Embryonic facial prominence (tissue), 1 donor: ENCODE measurements around the gene AKR1D1.
"Not testable (repeated sequence)": the region's sequence is repeated elsewhere in the genome, so short reads cannot be mapped to it uniquely, and the experiment has no call there.

Experiments
- DNase-seq: peaks from one replicate; pipeline ENCODE4 v3.0.0-alpha.2; 2016; ENCODE audit errors: extremely low spot score

AKR1D1 gene

DNA sequence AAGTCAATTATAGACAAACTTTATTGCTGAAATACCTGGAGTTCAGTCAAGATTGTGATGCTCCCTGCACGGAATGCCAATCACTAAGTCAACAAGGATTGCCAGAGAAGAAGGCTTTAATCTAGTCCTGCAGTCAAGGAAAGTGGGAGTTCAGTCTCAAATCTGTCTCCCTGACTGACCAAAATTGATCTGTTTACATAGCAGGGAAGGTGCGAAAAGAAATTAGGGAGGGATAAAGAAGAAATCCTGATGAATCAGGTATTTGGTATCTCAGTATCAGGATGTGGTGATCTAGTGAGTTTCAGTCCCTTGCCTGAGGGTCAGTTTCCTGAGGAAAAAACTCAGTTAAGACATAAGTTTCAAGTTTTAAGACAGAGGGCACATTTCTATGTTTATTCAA lies 2.1 kb upstream of the AKR1D1 start:
- no peak for DNase-seq

- no peak for DNase-seq
Observed at GRCh38 chr7:138074540-138074939, 1.7 kb upstream of the AKR1D1 start.

GRCh38 chr7:138075350-138075749 lies 909 bp upstream of the AKR1D1 start:
- no peak for DNase-seq

DNA sequence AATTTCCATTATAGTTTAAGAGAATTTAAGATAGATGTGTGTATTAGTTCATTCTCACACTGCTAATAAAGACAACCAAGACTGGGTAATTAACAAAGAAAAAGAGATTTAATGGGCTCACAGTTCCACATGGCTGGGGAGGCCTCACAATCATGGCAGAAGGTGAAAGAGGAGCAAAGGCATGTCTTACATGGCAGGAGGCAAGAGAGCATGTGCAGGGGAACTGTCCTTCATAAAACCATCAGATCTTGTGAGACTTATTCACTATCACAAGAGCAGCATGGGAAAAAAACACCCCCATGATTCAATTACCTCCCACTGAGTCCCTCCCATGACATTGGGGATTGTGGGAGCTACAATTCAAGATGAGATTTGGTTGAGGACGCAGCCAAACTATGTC lies 473 bp upstream of the AKR1D1 start:
- not testable (repeated sequence) for DNase-seq

DNA sequence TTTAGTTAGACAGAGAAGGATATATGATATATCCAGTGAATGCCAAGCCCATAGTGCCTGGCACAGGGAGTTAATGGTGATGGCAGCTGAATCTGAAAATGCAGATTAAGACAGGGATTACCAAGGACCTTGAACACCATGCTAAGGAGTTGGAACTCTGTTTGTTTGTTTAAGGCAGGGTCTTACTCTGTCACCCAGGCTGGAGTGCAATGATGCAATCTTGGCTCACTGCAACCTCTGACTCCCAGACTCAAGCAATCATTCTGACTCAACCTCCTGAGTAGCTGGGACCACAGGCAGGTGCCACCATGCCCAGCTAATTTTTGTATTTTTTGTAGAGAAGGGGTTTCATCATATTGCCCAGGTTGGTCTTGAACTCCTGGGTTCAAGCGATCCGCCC lies 1.6 kb downstream of the AKR1D1 start:
- no peak for DNase-seq

DNA sequence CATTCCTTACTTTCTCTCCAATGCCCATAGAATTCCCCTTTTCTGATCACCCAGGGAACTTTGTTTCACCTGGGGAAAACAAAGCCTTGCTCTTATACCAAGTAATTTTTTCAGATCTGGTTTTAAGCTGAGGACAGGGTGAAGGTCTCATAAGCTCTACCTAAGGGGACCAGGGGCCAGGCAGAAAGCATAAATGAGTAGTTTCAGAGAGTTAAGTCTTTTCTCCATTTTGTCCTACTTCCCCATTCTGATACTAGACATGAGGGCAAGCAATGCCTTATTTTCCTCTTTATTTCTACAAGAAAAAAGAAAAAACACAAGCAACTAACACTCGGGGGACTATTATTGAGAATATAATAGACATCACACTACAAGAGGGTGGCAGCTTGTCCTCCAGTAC lies 2.9 kb downstream of the AKR1D1 start:
- no peak for DNase-seq

GRCh38 chr7:138081868-138082267 lies 5.6 kb downstream of the AKR1D1 start:
- DNase-seq: no peak

DNA sequence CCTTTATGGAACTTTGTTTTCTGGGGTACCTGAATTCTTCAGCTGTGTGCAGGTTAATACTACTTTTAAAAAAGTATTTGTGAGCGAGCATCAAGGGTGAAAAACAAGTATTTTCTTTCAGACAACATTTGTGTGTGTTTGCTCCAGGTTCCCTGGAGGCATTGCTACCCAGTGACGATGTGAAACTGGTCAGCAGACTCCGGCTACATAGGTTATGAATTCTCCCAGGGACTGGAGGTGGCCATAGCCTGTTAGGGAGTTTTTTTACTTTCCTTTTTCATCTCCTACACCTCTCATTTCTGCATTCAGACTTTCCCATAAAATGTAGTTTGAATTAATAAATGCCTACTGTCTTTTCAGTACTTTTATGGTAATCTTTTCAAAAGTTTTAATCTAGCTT lies 7.6 kb downstream of the AKR1D1 start:
- no peak for DNase-seq

DNA sequence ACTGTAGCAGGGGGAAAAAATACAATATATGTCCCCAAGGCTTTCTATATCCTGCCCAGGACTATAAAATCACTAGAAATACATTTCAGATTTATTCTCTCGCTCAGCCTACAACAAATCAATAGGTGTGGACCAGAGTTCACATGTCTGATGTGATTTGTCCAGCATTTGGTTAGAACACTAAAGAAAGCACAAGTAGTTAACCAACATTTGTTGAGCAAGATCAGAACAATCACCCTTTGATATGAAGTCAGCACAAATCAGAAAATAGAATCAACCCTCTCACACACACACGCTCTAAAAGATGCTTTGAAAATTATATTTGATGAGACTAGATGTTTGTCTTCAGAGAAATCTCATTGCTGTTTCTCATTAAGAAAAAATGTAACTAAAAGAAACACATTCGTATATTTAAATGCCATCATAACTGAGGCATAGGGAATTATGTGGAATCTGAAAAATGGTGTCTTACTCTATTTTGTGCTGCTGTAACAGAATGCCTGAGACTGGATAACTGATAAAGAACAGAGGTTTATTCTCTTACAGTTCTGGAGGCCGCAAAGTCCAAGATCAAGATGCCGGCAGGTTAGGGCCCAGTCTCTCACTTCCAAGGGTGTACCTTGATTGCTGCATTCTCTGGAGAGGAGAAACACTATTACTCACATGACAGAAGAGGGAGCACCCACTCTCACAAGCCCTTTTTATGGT lies 10.5 kb downstream of the AKR1D1 start:
- no peak for DNase-seq

- DNase-seq: no peak
Observed at GRCh38 chr7:138089080-138089901, 13.0 kb downstream of the AKR1D1 start.

DNA sequence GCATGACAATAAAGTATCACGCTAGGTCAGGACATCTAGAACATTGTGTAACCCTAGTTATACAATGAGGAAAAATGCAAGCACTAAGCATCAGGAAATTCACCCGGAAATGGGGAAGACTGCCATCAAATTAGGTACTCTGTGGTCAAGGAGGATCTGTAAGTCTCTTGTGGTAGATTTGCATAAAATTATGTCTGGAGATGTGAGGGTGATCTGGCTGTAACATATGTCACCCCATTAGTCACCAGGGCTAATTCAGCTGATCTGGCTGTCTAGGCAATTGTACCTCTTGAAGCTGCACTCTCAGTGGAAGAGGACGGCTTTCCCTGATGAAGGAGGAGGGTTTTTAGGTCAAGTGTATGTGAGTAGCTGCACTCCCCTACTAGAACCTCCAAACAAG lies 14.8 kb downstream of the AKR1D1 start:
- no peak for DNase-seq

GRCh38 chr7:138091840-138092239 lies 15.6 kb downstream of the AKR1D1 start:
- not testable (repeated sequence) for DNase-seq

GRCh38 chr7:138092486-138093028 lies 16.3 kb downstream of the AKR1D1 start:
- no peak for DNase-seq

GRCh38 chr7:138095972-138096935 lies 20.0 kb downstream of the AKR1D1 start:
- DNase-seq: no peak

- DNase-seq: no peak
Observed at GRCh38 chr7:138097064-138097741, 20.9 kb downstream of the AKR1D1 start.

DNA sequence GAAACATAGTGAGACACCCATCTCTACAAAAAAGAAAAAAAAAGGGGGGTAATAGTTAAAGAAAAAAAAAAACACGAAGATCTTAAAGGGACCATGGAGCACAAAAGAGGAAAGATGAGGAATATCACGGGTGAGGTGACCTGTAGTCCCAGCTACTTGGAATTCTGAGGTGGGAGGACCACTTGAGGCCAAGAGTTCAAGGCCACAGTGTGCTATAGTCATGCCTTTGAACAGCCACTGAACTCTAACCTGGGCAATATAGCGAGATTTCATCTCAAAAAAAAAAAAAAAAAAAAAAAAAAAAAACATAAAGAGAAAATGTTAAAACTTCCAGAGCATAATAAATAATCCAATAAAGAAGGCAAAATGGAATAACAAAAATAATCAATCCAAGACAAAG lies 23.6 kb downstream of the AKR1D1 start:
- no peak for DNase-seq

DNA sequence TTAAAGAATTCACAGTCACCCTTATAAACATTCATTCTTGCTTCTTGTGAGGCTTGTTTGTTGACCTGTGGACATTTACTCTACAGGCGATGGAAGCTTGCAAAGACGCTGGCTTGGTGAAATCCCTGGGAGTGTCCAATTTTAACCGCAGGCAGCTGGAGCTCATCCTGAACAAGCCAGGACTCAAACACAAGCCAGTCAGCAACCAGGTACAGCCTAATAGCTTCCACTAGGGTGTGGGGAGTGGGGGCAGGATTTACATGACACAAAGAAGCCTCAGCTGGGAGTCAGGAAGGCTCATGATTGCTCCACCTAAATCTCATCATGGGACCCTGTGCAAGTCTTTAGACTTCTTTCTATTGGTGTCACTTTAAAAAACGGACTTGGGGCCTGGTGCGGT lies 29.0 kb downstream of the AKR1D1 start:
- DNase-seq: no peak

DNA sequence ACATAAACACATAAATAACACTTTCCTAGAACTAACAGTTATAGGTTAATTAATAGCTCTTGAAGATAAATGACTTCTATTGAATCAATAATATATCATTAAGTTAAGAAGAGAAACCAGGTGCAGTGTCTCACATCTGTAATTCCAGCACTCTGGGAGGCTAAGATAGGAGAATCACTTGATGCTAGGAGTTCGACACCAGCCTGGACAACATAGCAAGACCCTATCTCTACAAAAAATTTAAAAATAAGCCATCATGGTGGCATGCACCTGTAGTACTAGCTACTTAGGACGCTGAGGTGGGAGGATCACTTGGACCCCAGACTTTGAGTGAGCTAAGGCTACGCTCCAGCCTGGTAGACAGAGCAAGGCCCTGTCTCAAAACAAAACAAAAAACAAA lies 38.8 kb downstream of the AKR1D1 start:
- no peak for DNase-seq

- no peak for DNase-seq
Observed at GRCh38 chr7:138116141-138116540, 39.9 kb downstream of the AKR1D1 start.

DNA sequence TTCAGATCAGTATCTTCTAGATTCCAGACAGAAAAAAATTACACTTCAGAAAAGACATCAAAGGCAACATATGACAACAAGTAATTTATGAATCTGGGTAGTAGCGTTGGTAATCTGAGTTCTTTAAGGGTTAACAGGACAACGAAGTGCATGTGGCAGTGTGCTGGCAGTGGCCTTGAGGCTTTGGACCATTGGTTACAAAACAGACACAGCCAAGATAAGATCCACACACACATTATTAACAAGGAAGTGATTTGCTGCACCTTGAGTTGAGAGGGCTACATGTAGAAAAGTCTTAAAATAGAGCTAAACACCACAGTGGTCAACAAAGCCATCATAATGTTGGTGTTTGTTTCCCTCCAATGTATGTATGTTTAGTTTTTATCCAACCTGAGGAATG lies 40.6 kb downstream of the AKR1D1 start:
- DNase-seq: no peak

DNA sequence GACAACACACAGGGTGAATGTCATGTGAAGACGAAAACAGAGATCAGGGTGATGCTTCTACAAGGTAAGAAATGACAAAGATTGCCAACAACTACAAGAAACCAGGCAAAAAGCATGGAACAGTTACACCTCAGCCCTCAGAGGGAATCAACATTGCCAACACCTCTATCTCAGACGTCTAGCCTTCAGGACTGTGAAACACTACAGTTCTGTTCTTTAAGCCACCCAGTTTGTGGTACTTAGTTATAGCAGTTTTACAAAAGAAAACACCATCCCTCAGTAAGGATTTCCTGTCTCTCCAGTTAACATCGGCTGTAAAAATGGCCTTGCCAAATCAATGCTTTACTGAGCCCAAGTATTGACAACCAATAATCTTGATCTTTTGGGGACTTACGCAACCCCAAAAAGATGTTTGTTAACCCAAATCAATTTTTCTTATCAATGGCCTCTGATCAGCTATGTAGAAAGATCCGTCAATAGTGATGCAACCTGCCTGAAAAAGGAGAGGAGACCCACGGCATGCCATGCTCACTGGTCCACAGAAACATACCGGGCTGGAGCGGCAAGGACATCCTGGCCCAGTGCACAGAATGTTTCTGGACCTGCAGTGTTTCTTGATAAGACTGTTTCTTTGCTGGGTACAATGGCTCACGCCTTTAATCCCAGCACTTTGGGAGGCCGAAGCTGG lies 44.0 kb downstream of the AKR1D1 start:
- DNase-seq: no peak
